ENCODE data around the gene SFXN5.

SFXN5 gene

GRCh38 chr2:72940361-72940760 lies 131.2 kb downstream of the SFXN5 start:
- 81 to 85% methylated on average over 6 of the region's 6 CpGs for WGBS, 2 experiments
- Histone ChIP-seq H3K9me3 (ENCODE audit: control insufficient read depth, low read length) (no peaks in the 10 kb centered on the region), H3K4me1 (ENCODE audit: control insufficient read depth, insufficient read depth, low read length) (peaks cover 3% of the 10 kb centered on the region), H3K27ac (ENCODE audit: insufficient read depth, low read depth, low read length, poor library complexity, severe bottlenecking) (no peak overlapping the region), H3K36me3 (ENCODE audit: control insufficient read depth, insufficient read depth, low read length) (no peaks in the 10 kb centered on the region), H3K27me3 (ENCODE audit: control insufficient read depth, insufficient read depth, low read length, poor library complexity, severe bottlenecking) (peaks cover 10% of the 10 kb centered on the region), H3K4me3 (ENCODE audit: insufficient read depth, low read depth, low read length) (no peak overlapping the region)

GRCh38 chr2:72938455-72938854 lies 133.1 kb downstream of the SFXN5 start:
- Histone ChIP-seq H3K27me3 (ENCODE audit: control insufficient read depth, insufficient read depth, low read length, poor library complexity, severe bottlenecking) (peaks cover 10% of the 10 kb centered on the region), H3K9me3 (ENCODE audit: control insufficient read depth, low read length) (no peaks in the 10 kb centered on the region), H3K36me3 (ENCODE audit: control insufficient read depth, insufficient read depth, low read length) (no peaks in the 10 kb centered on the region), H3K27ac (ENCODE audit: insufficient read depth, low read depth, low read length, poor library complexity, severe bottlenecking) (no peak overlapping the region), H3K4me1 (ENCODE audit: control insufficient read depth, insufficient read depth, low read length) (peaks cover 3% of the 10 kb centered on the region), H3K4me3 (ENCODE audit: insufficient read depth, low read depth, low read length) (no peak overlapping the region)
- WGBS, 2 experiments, result 92% methylated on average over 5 of the region's 5 CpGs

GRCh38 chr2:72937356-72937669 lies 134.2 kb downstream of the SFXN5 start:
- Histone ChIP-seq H3K27me3 (ENCODE audit: control insufficient read depth, insufficient read depth, low read length, poor library complexity, severe bottlenecking) (peaks cover 15% of the 10 kb centered on the region), H3K36me3 (ENCODE audit: control insufficient read depth, insufficient read depth, low read length) (no peaks in the 10 kb centered on the region), H3K4me3 (ENCODE audit: insufficient read depth, low read depth, low read length) (no peak overlapping the region), H3K4me1 (ENCODE audit: control insufficient read depth, insufficient read depth, low read length) (peaks cover 3% of the 10 kb centered on the region), H3K27ac (ENCODE audit: insufficient read depth, low read depth, low read length, poor library complexity, severe bottlenecking) (no peak overlapping the region), H3K9me3 (ENCODE audit: control insufficient read depth, low read length) (no peaks in the 10 kb centered on the region)
- WGBS, 2 experiments, result 89 to 90% methylated on average over 15 of the region's 15 CpGs

- peaks cover 15% of the 10 kb centered on the region for H3K27me3 ChIP-seq (ENCODE audit: control insufficient read depth, insufficient read depth, low read length, poor library complexity, severe bottlenecking)
- 78% methylated on average over 19 of the region's 19 CpGs for WGBS, 2 experiments
Measured at GRCh38 chr2:72936660-72937355, 134.7 kb downstream of the SFXN5 start.

GRCh38 chr2:72935611-72935957 lies 135.9 kb downstream of the SFXN5 start:
- no peak overlapping the region for H3K4me3 ChIP-seq (ENCODE audit: insufficient read depth, low read depth, low read length)
- no peak overlapping the region for H3K27ac ChIP-seq (ENCODE audit: insufficient read depth, low read depth, low read length, poor library complexity, severe bottlenecking)
- H3K27me3 ChIP-seq (ENCODE audit: control insufficient read depth, insufficient read depth, low read length, poor library complexity, severe bottlenecking), result peaks cover 26% of the 10 kb centered on the region
- no peaks in the 10 kb centered on the region for H3K36me3 ChIP-seq (ENCODE audit: control insufficient read depth, insufficient read depth, low read length)
- no peaks in the 10 kb centered on the region for H3K9me3 ChIP-seq (ENCODE audit: control insufficient read depth, low read length)
- H3K4me1 ChIP-seq (ENCODE audit: control insufficient read depth, insufficient read depth, low read length), result no peaks in the 10 kb centered on the region
- 85 to 93% methylated on average over 2 of the region's 2 CpGs for WGBS, 2 experiments

More at GRCh38 chr2:72936660-72937355, 134.7 kb downstream of the SFXN5 start:
- Histone ChIP-seq H3K9me3 (ENCODE audit: control insufficient read depth, low read length) (no peaks in the 10 kb centered on the region), H3K36me3 (ENCODE audit: control insufficient read depth, insufficient read depth, low read length) (no peaks in the 10 kb centered on the region), H3K27ac (ENCODE audit: insufficient read depth, low read depth, low read length, poor library complexity, severe bottlenecking) (no peak overlapping the region), H3K4me1 (ENCODE audit: control insufficient read depth, insufficient read depth, low read length) (no peaks in the 10 kb centered on the region), H3K4me3 (ENCODE audit: insufficient read depth, low read depth, low read length) (no peak overlapping the region)

GRCh38 chr2:72934683-72935610 lies 136.6 kb downstream of the SFXN5 start:
- H3K4me1 ChIP-seq (ENCODE audit: control insufficient read depth, insufficient read depth, low read length), result no peaks in the 10 kb centered on the region
- no peaks in the 10 kb centered on the region for H3K36me3 ChIP-seq (ENCODE audit: control insufficient read depth, insufficient read depth, low read length)
- H3K27me3 ChIP-seq (ENCODE audit: control insufficient read depth, insufficient read depth, low read length, poor library complexity, severe bottlenecking), result peaks cover 32% of the 10 kb centered on the region
- no peak overlapping the region for H3K4me3 ChIP-seq (ENCODE audit: insufficient read depth, low read depth, low read length)
- no peak overlapping the region for H3K27ac ChIP-seq (ENCODE audit: insufficient read depth, low read depth, low read length, poor library complexity, severe bottlenecking)
- H3K9me3 ChIP-seq (ENCODE audit: control insufficient read depth, low read length), result no peaks in the 10 kb centered on the region
- WGBS, 2 experiments, result 83 to 84% methylated on average over 14 of the region's 14 CpGs

GRCh38 chr2:72933646-72934151 lies 137.8 kb downstream of the SFXN5 start:
- H3K4me1 ChIP-seq (ENCODE audit: control insufficient read depth, insufficient read depth, low read length), result no peaks in the 10 kb centered on the region
- H3K27ac ChIP-seq (ENCODE audit: insufficient read depth, low read depth, low read length, poor library complexity, severe bottlenecking), result no peak overlapping the region
- peaks cover 45% of the 10 kb centered on the region for H3K27me3 ChIP-seq (ENCODE audit: control insufficient read depth, insufficient read depth, low read length, poor library complexity, severe bottlenecking)
- no peak overlapping the region for H3K4me3 ChIP-seq (ENCODE audit: insufficient read depth, low read depth, low read length)
- H3K36me3 ChIP-seq (ENCODE audit: control insufficient read depth, insufficient read depth, low read length), result no peaks in the 10 kb centered on the region
- whole genome bisulfite sequencing, 2 experiments, result 91 to 92% methylated on average over 12 of the region's 12 CpGs
- no peaks in the 10 kb centered on the region for H3K9me3 ChIP-seq (ENCODE audit: control insufficient read depth, low read length)

- no peaks in the 10 kb centered on the region for H3K36me3 ChIP-seq (ENCODE audit: control insufficient read depth, insufficient read depth, low read length)
- no peaks in the 10 kb centered on the region for H3K4me1 ChIP-seq (ENCODE audit: control insufficient read depth, insufficient read depth, low read length)
- H3K27ac ChIP-seq (ENCODE audit: insufficient read depth, low read depth, low read length, poor library complexity, severe bottlenecking), result no peak overlapping the region
- no peak overlapping the region for H3K4me3 ChIP-seq (ENCODE audit: insufficient read depth, low read depth, low read length)
- H3K9me3 ChIP-seq (ENCODE audit: control insufficient read depth, low read length), result no peaks in the 10 kb centered on the region
- H3K27me3 ChIP-seq (ENCODE audit: control insufficient read depth, insufficient read depth, low read length, poor library complexity, severe bottlenecking), result peaks cover 50% of the 10 kb centered on the region
- WGBS, 2 experiments, result 94% methylated on average over 5 of the region's 5 CpGs
Measured at GRCh38 chr2:72933207-72933606, 138.3 kb downstream of the SFXN5 start.

- peaks cover 54% of the 10 kb centered on the region for H3K27me3 ChIP-seq (ENCODE audit: control insufficient read depth, insufficient read depth, low read length, poor library complexity, severe bottlenecking)
- H3K4me1 ChIP-seq (ENCODE audit: control insufficient read depth, insufficient read depth, low read length), result no peaks in the 10 kb centered on the region
- no peaks in the 10 kb centered on the region for H3K36me3 ChIP-seq (ENCODE audit: control insufficient read depth, insufficient read depth, low read length)
- no peaks in the 10 kb centered on the region for H3K9me3 ChIP-seq (ENCODE audit: control insufficient read depth, low read length)
- no peak overlapping the region for H3K4me3 ChIP-seq (ENCODE audit: insufficient read depth, low read depth, low read length)
- no peak overlapping the region for H3K27ac ChIP-seq (ENCODE audit: insufficient read depth, low read depth, low read length, poor library complexity, severe bottlenecking)
- WGBS, 2 experiments, result 87 to 92% methylated on average over 4 of the region's 4 CpGs
Measured at GRCh38 chr2:72932805-72933204, 138.7 kb downstream of the SFXN5 start.

- peaks cover 60% of the 10 kb centered on the region for H3K27me3 ChIP-seq (ENCODE audit: control insufficient read depth, insufficient read depth, low read length, poor library complexity, severe bottlenecking)
- 86 to 93% methylated on average over 5 of the region's 5 CpGs for WGBS, 2 experiments
Measured at GRCh38 chr2:72932045-72932740, 139.3 kb downstream of the SFXN5 start.

More at GRCh38 chr2:72932045-72932740, 139.3 kb downstream of the SFXN5 start:
- no peaks in the 10 kb centered on the region for H3K36me3 ChIP-seq (ENCODE audit: control insufficient read depth, insufficient read depth, low read length)
- H3K4me1 ChIP-seq (ENCODE audit: control insufficient read depth, insufficient read depth, low read length), result no peaks in the 10 kb centered on the region
- no peak overlapping the region for H3K27ac ChIP-seq (ENCODE audit: insufficient read depth, low read depth, low read length, poor library complexity, severe bottlenecking)
- no peak overlapping the region for H3K4me3 ChIP-seq (ENCODE audit: insufficient read depth, low read depth, low read length)
- H3K9me3 ChIP-seq (ENCODE audit: control insufficient read depth, low read length), result no peaks in the 10 kb centered on the region
